GM23248 (cell line): ENCODE results near the gene ZIC4. TPM values are rescaled to one million over a fixed set of nuclear protein-coding genes. Genes with fewer than 3 reads are reported as not detected.
A peak's percentile ranks its signal among the peaks of the same experiment; 100 is the strongest.

Experiments used
- DNase-seq: peaks from one replicate; pipeline ENCODE4 v3.0.0-alpha.2; 2015
- H2AFZ ChIP-seq: fragments of 200-600 bp; sonication (generic); 2 replicates; pipeline ENCODE4 v1.6.1; 2016; ENCODE audit warnings: antibody characterized with exemption
- H3F3A ChIP-seq: fragments of 200-600 bp; sonication (generic); 2 replicates; pipeline ENCODE4 v1.6.1; 2016; ENCODE audit warnings: mild to moderate bottlenecking, antibody characterized with exemption, mixed run types; ENCODE audit not compliant: insufficient read depth
- H3K27ac ChIP-seq: fragments of 200-600 bp; sonication (generic); 2 replicates; pipeline ENCODE4 v1.5.1; 2016; ENCODE audit warnings: mild to moderate bottlenecking
- H3K27me3 ChIP-seq: fragments of 200-600 bp; sonication (generic); replicated peaks from 2 replicates; pipeline ENCODE4 v1.6.1; 2016; ENCODE audit warnings: mild to moderate bottlenecking; ENCODE audit not compliant: insufficient read depth
- H3K36me3 ChIP-seq: fragments of 200-600 bp; sonication (generic); 2 replicates; pipeline ENCODE4 v1.6.1; 2016; ENCODE audit warnings: low read depth, mild to moderate bottlenecking
- H3K4me1 ChIP-seq: fragments of 200-600 bp; sonication (generic); 2 replicates; pipeline ENCODE4 v1.6.1; 2016; ENCODE audit warnings: mild to moderate bottlenecking; ENCODE audit not compliant: insufficient read depth
- H3K4me2 ChIP-seq: fragments of 200-600 bp; sonication (generic); one replicate; pipeline ENCODE4 v1.6.1; 2016; ENCODE audit warnings: mild to moderate bottlenecking; ENCODE audit not compliant: unreplicated experiment
- H3K4me3 ChIP-seq: fragments of 200-600 bp; sonication (generic); 2 replicates; pipeline ENCODE4 v1.5.1; 2016; ENCODE audit warnings: mild to moderate bottlenecking
- H3K79me2 ChIP-seq: fragments of 200-600 bp; sonication (generic); 2 replicates; pipeline ENCODE4 v1.6.1; 2016; ENCODE audit warnings: mild to moderate bottlenecking; ENCODE audit not compliant: insufficient read depth
- H3K9ac ChIP-seq: fragments of 200-600 bp; sonication (generic); 2 replicates; pipeline ENCODE4 v1.6.1; 2016; ENCODE audit warnings: mild to moderate bottlenecking
- H3K9me2 ChIP-seq: fragments of 200-600 bp; sonication (generic); 2 replicates; pipeline ENCODE4 v1.6.1; 2016; ENCODE audit warnings: mixed run types, mild to moderate bottlenecking, moderate library complexity; ENCODE audit not compliant: insufficient read depth
- H3K9me3 ChIP-seq: fragments of 200-600 bp; sonication (generic); one replicate; pipeline ENCODE4 v1.6.1; 2017; ENCODE audit warnings: low read depth
- H4K20me1 ChIP-seq: fragments of 200-600 bp; sonication (generic); 2 replicates; pipeline ENCODE4 v1.6.0; 2016; ENCODE audit not compliant: insufficient read depth
- EZH2 ChIP-seq: fragments of 200-600 bp; sonication (generic); IDR thresholded peaks from 2 replicates; pipeline ENCODE4 v1.6.1; 2018; ENCODE audit warnings: antibody characterized with exemption, mild to moderate bottlenecking; ENCODE audit not compliant: insufficient read depth, poor library complexity, severe bottlenecking
- EZH2phosphoT487 ChIP-seq: fragments of 200-600 bp; sonication (generic); IDR thresholded peaks from 2 replicates; pipeline ENCODE4 v1.6.1; 2018; ENCODE audit warnings: antibody characterized with exemption, moderate library complexity, mild to moderate bottlenecking, low read depth; ENCODE audit not compliant: insufficient read depth
- WGBS, 2 experiments: methylation state at CpG; one replicate each; pipeline ENCODE4 v1.1.6; 2015 to 2017; ENCODE audit warnings: low lambda C conversion rate in 2 of 2, low coverage in 1 of 2; ENCODE audit errors: missing lambda C conversion rate in 2 of 2; 5-methylcytosine and 5-hydroxymethylcytosine counted together
- in situ Hi-C: fragments of 300-500 bp; cut with MboI; formaldehyde crosslinking; loops from 2 replicates; pipeline ENCODE4 v1.15.0; 2020
- polyA plus RNA-seq: library from polyadenylated mRNA; unstranded; fragments of >200 nt; fragmentation: Nextera tagmentation; extraction: Ambion mirVana; gene quantifications from 2 replicates; pipeline ENCODE4 v1.2.1, GENCODE V29; 2016
- total RNA-seq: library from RNA; depleted of rRNA; stranded (reverse); fragments of >200 nt; shearing (Covaris generic); gene quantifications from 2 replicates; pipeline ENCODE4 v1.2.3, GENCODE V29; 2014

The ZIC4 gene
- total and polyA plus RNA-seq, 2 experiments from 2014 or later, result 4.3 to 7.0 TPM

GRCh38 chr3:147373301-147373700 is 33.0 kb downstream of the ZIC4 start:
- WGBS, 2 experiments, result 26 to 41% methylated on average over 6 of the region's 6 CpGs
- no peak for TF ChIP-seq EZH2
- no peak for TF ChIP-seq EZH2phosphoT487

GRCh38 chr3:147372525-147373027 is 33.8 kb downstream of the ZIC4 start:
- Histone ChIP-seq H3K9me3 (no peaks in the 10 kb centered on the region), H3F3A (no peaks in the 10 kb centered on the region), H3K4me3 (no peak overlapping the region), H3K27ac (no peak overlapping the region), H3K4me1 (no peaks in the 10 kb centered on the region), H3K36me3 (no peaks in the 10 kb centered on the region), H3K4me2 (no peak overlapping the region), H3K9ac (no peak overlapping the region), H2AFZ (no peak overlapping the region), H3K79me2 (no peaks in the 10 kb centered on the region), H3K27me3 (peaks cover 98% of the 10 kb centered on the region), H4K20me1 (no peaks in the 10 kb centered on the region), H3K9me2 (no peaks in the 10 kb centered on the region)
- peak; percentile 88 for TF ChIP-seq EZH2
- no peak for TF ChIP-seq EZH2phosphoT487
- no peak for DNase-seq
- WGBS, 2 experiments, result 21 to 23% methylated on average over 17 of the region's 17 CpGs
- in situ Hi-C loops, result no loop called here

More at GRCh38 chr3:147373301-147373700, 33.0 kb downstream of the ZIC4 start:
- DNase-seq, result no peak
- H3K27me3 ChIP-seq, result peaks cover 95% of the 10 kb centered on the region
- no peaks in the 10 kb centered on the region for H3K9me2 ChIP-seq
- H2AFZ ChIP-seq, result no peak overlapping the region
- in situ Hi-C loops, result no loop called here
- H3K4me1 ChIP-seq, result no peaks in the 10 kb centered on the region
- no peak overlapping the region for H3K4me3 ChIP-seq
- no peaks in the 10 kb centered on the region for H3F3A ChIP-seq
- H3K27ac ChIP-seq, result no peak overlapping the region
- H4K20me1 ChIP-seq, result no peaks in the 10 kb centered on the region
- no peak overlapping the region for H3K4me2 ChIP-seq
- no peaks in the 10 kb centered on the region for H3K36me3 ChIP-seq
- H3K79me2 ChIP-seq, result no peaks in the 10 kb centered on the region
- H3K9ac ChIP-seq, result no peak overlapping the region
- H3K9me3 ChIP-seq, result no peaks in the 10 kb centered on the region

- Histone ChIP-seq H3K27ac (no peak overlapping the region), H3K9ac (no peak overlapping the region), H3F3A (no peaks in the 10 kb centered on the region), H3K4me2 (no peak overlapping the region), H3K4me3 (no peak overlapping the region), H3K36me3 (no peaks in the 10 kb centered on the region), H3K9me2 (no peaks in the 10 kb centered on the region), H3K4me1 (no peaks in the 10 kb centered on the region), H3K9me3 (no peaks in the 10 kb centered on the region), H2AFZ (no peak overlapping the region), H3K79me2 (no peaks in the 10 kb centered on the region), H3K27me3 (peaks cover 98% of the 10 kb centered on the region), H4K20me1 (no peaks in the 10 kb centered on the region)
- WGBS, 2 experiments, result 40 to 56% methylated on average over 5 to 7 of the region's 7 CpGs
- TF ChIP-seq EZH2 (no peak), EZH2phosphoT487 (no peak)
- in situ Hi-C loops, result no loop called here
- DNase-seq, result no peak
Measured at GRCh38 chr3:147371771-147372340, 34.5 kb downstream of the ZIC4 start.

GRCh38 chr3:147371140-147371539 is 35.2 kb downstream of the ZIC4 start:
- no peaks in the 10 kb centered on the region for H3K36me3 ChIP-seq
- H3K79me2 ChIP-seq, result no peaks in the 10 kb centered on the region
- no peaks in the 10 kb centered on the region for H3K4me1 ChIP-seq
- no peaks in the 10 kb centered on the region for H3K9me2 ChIP-seq
- WGBS, 2 experiments, result 30 to 38% methylated on average over 12 of the region's 12 CpGs
- H3K4me2 ChIP-seq, result no peak overlapping the region
- no peak overlapping the region for H2AFZ ChIP-seq
- peaks cover 94% of the 10 kb centered on the region for H3K27me3 ChIP-seq
- no peak for TF ChIP-seq EZH2phosphoT487
- no peak for TF ChIP-seq EZH2
- no peak overlapping the region for H3K27ac ChIP-seq
- no peaks in the 10 kb centered on the region for H4K20me1 ChIP-seq
- no peaks in the 10 kb centered on the region for H3F3A ChIP-seq
- in situ Hi-C loops, result no loop called here
- H3K9ac ChIP-seq, result no peak overlapping the region
- H3K4me3 ChIP-seq, result no peak overlapping the region
- no peaks in the 10 kb centered on the region for H3K9me3 ChIP-seq
- DNase-seq, result no peak
